HG03521 (cell line): ENCODE results near the gene PLBD2.

Source experiments
- ATAC-seq: cut with Tn5 transposase; IDR thresholded peaks from one replicate; pipeline ENCODE4 v1.9.1; 2021; ENCODE audit warnings: mild to moderate bottlenecking, moderate library complexity; ENCODE audit not compliant: unreplicated experiment

PLBD2 gene

DNA sequence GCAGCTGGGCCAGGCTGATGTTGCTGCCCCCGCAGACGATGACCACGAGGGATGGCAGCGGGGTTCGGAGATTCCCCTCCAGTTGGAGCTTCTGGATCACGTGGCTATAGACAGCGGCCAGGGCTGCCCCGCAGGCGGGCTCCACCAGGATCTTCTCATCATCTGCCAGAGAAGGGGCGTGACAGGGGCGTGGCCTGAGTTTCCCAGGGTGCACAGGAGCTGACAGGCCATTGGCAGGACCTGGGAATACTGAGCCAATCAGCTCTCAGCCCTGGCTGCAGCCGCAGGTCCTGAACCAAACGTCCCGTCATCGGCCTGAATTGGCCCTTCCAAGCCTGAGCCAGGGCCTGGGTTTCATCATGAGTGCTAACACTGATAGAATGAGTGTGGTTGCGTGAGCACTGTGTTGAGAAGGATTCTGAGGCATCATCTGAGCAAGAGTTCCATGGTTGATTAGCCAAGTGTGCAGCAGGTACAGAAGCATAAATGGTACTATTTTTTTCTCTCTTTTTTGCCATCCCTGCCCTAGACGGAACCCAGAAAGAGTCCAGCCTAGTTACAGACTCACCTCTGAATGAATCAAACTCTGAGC, 34.7 kb downstream of the PLBD2 start:
- ATAC-seq: no peak

DNA sequence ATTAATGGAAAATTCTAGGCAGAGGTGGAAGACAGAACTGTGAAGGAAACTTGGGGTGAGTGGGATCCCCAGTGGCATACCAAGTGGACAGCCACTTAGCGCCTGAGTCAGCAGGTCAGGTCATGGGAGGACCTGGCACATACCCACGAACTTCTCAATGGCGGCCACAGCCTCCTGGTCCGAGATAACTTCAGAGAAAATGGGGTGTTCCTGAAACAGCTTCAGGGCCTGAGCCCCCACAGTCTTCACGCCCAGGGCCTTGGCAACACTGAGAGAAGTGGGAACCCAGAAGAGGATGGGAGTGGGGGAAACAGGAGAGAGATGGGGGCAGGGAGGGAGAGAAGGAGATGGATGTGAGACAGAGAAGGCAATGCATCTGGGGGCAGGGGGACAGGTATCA, 35.4 kb downstream of the PLBD2 start:
- ATAC-seq: no peak

DNA sequence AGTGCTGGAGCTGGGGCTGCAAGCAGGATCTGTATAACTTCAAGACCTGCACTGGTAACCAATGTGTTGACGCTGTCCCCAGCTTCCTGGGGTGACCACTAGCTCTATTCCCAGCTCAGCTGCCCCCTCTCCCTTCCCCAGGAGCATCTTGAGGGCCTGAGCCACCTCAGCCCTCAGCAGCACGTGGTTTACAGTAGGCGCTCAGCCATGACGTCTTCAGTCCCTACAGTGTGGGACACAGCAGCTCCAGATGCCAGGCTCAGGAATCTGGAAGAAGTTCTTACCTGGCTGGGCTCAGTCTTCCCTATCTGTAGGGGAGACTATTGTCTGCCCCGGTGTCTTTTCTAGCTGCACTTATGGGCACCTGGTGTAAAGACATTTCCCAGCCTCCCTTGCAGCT, 36.7 kb downstream of the PLBD2 start:
- no peak for ATAC-seq

DNA sequence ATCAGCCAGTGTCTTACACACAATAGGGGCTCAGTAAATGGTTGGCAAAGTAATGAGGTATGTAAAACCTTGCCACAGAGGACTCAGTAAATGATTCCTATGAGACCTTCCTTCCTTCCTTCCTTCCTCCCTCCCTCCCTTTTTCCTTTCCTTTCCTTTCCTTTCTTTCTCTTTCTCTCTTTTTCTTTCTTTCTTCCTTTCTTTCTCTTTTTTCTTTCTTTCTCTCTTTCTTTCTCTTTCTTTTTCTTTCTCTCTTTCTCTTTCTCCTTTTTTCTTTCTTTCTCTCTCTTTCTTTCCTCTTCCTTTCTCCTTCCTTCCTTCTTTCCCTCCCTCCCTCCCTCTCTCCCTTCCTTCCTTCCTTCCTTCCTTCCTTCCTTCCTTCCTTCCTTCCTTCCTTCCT, 37.8 kb downstream of the PLBD2 start:
- no peak for ATAC-seq

DNA sequence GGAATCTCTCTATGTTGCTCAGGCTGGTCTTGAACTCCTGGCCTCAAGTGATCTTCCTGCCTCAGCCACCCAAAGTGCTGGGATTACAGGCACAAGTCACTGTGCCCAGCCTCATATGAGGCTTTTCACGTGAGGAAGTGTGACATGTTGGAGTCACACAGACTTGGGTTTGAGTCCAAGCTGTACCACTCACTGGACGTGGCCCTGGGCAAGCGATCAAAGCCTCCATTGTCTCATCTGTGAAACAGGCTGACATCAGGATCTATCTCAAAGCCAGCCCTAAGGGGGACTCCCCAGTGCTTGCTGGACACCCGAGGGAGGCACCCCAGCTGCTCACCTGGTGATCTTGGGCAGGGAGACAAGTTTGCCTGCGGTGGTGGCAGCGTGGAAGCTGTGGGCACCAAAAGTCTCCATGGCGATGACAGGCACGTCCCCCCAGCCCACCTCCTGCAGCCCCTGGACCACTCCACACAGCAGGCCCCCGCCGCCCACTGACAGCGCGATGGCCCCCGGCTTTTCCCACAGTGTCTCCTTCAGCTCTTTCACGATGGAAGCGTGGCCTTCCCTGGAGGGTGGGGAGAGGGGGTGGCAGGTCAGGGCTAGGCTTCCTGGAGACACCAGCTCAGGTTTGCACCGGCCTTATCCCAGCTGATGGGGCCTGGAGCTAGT, 38.6 kb downstream of the PLBD2 start:
- no peak for ATAC-seq

DNA sequence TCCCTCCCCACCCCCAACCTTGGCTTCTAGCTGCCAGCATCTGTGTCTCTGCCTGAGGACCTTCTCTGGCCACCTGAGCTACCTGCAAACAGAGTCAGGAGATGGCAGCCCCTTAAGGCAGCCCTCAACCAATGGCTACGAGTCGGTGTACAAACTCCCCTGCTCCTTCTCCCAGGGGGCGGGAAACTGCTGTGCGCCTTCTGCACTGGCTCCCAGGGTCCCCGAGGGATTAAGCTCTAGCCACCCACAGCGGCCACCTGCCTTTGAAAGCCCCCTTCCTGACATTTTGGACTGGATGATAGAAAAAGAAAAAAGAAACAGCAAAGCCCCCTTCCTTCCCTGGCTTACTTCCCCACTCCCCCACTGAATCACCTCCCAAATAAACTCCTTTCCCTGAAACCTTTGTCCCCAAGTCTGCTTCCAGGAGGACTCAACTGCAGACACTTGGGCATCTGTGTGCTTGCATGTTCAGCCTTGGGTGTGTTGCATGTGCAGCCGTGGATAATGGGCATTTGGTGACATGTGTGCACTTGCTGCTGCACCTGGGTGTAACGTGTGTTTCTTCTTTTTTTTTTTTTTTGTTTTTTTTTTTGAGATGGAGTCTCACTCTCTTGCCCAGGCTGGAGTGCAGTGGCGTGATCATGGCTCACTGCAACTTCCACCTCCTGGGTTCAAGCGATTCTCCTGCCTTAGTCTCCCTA, 39.3 kb downstream of the PLBD2 start:
- ATAC-seq: no peak

DNA sequence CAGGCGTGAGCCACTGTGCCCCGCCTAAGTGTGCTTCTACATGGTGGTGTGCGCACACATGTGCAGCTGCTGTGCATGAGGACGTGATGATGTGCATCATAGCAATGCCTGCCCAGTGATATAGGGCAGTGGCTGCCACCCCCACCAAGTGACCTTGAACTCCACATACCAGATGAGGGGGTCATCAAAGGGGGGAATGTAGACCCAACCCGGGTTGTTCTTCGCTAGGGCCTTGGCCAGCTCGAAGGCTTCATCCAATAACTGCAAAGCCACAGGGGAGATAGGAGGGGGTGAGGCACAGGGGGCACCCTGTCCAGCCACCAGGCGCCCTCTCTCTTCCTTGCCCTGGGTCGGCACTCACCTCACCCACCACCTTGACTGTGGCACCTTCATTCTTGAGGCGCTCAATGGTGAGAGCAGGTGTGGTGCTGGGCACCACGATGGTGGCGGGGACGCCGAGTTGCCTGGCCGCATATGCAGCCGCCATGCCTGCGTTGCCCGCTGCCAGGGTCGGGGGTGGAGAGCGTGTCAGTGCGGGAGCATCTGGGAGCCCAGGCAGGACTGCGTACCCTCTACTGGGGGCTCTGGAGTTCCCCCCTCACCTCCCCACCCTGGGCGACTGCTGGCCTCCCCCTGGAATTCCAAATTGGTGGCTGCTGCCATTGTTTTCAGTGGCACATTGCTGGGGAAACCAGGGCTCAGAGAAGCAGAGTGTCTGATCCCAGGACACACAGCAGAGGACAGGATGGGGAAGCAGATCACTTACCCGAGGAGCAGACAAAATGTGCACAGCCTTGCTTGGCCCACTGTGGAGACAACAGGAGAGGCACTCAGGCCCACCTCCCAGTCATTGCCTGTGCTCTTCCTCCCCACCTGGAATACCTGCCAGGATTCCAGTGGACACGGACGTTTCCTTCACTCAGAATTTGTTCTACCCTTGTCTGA, 40.2 kb downstream of the PLBD2 start:
- no peak for ATAC-seq

DNA sequence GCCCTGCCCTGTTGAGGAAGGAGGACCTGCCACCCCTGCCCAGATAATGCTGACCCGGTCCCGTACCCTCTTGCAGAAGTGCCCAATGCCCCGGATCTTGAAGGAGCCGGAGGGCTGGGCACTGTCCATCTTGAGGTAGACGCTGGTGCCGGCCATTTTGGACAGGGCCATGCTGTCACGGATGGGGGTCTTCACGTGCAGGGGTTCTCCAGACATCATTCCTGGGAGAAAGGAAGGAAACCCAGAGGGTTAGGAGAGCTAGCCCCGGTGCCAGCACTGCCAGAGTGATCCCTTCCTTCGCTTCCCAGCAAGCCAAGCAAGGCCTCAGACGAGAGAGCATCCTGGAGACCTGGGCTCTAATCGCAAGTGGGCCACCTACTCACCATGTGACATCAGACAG, 41.1 kb downstream of the PLBD2 start:
- ATAC-seq: no peak

DNA sequence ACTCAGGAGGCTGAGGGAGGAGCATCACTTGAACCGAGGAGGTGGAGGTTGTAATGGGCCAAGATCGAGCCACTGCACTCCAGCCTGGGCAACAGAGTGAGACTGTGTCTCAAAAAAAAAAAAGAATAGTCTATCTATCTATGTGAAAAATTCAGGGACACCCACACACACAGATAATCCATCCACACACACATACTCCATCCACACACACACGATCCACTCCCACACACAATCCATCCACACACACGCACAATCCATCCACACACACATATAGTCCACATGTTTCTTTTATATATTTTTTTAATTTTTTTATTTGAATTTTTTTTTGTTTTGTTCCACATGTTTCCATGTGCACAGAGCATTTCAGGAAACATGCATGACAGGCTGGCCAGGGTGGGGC, 42.0 kb downstream of the PLBD2 start:
- no peak for ATAC-seq

DNA sequence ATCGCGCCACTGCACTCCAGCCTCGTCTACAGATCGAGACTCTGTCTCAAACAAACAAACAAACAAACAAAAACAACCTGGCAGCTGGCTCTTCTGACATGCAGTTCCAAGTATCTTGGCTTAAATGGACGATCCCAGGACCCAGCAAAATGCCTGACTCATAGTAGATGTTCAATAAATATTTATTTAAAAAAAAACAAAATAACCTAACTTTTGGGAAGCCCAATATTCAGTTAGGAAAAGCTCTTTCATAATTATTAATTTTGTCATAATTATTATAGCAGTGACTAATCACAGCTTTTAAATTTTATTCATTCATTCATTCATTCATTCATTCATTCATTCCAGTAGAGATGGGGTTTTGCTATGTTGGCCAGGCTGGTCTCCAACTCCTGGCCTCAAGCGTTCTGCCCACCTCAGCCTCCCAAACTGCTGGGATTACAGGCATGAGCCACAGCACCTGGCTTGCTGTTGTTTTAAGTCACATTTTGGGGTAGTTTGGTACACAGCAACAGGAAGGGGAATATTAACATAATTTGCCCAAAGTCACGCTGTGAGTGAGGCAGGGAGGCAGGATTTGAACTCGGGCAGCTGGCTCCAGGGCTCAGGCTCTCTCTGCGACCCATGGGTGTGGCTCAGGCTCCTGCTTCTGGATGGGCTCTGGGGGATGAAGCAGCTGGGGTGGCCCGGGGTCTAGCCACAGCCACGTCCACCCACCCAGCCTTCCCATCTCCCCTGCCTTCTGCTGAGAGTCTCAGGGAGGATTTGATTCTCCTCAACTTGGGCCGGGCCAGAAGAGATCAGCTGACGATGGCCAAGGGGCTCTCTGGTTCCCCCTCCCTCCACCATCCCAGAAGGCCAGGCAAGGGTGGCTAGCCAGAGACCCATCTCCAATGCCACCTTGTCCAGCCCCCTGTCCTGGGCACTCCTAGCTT, 42.9 kb downstream of the PLBD2 start:
- no peak for ATAC-seq

DNA sequence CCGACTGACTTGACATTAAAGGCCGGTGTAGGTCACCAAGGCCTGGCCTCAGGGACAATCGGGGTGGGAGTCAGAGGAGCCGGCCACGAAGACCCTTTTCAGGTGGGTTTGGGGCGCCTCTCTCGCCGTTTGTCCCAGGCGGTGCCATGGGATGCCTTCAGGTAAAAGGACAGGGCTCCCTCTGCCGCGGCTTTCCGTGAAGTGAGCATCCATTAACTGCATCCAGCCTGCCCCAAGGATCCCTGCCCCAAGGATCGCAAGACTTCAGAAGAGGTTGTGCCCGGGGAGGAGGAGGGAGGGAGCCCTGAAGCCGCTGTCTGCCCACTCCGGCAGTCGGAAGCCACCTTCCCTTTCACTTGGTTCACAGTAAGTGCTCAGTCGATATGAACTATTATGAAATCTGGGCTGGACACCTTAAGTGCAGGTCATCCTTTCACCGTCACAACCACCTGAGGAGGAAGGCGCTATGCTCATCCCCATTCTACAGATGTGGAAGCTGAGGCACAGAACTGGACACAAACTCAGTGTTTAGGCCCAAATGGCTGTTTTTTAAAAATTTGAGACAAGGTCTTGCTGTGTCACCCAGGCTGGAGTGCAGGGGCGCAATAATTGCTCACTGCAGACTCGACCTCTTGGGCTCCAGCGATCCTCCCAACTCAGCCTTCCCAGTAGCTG, 44.3 kb downstream of the PLBD2 start:
- no peak for ATAC-seq

DNA sequence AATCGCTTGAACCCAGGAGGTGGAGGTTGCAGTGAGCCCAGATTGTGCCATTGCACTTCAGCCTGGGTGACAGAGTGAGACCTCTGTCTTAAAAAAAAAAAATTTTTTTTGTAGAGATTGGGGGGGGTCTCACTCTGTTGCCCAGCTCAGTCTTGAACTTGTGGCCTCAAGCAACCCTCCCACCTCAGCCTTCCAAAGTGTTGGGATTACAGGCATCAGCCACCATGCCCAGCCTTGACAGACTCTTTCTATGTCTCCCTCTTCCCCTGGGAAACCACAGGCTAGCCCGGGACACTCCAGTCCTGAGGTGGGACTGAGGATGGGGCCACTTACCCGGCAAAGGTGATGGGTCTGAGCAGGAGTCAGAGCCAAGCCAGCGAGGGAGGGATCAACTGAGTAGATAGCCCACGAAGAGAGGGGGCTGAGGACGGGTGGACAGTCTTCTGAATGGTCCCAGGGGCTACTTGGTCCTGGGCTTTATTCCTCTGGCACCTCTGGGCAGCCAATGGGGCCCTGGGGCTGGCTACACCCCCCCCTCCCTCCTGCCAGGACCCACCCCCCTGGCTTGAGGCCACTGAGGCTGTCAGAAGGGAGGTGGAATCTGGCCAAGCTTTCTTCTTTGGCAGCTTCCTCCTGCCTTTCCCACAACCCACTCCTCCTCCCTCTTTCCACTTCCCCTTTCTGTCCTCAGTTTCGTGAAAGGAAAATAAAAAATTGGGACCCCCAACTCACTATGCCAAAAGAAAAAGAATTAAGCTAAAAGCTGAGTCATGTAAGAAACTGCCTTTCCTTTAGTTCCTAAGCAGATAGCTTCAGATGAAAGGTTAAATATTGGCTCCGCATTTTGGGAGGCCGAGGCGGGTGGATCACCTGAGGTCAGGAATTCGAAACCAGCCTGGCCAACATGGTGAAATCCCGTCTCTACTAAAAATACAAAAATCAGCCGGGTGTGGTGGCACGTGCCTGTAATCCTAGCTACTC, 45.3 kb downstream of the PLBD2 start, which contains the start of gene SDS:
Gene SDS (minus strand): TSS at position 453 of the 981 bp plus-strand sequence. CDS start 4,179 bp downstream, outside the sequence.
- ATAC-seq: no peak

DNA sequence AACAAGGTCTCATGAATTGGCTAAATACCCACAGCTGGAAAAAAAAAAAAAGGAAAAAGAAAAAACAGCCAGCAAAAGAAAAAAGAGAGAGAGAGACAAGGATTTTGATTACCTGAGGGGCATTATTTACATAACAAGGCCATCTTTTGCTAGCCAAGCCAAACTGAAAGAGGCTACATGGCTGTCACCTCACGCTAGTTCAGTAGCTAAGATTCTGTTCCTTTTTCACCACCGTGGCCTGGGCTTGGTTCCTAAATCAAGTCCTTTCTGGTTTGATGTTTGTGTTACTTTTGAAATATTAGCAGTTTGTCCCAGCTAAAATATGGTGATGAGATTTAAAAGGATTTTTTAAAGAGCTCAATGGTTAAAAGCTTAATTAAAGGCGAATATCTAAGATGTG, 47.3 kb downstream of the PLBD2 start:
- ATAC-seq: no peak

DNA sequence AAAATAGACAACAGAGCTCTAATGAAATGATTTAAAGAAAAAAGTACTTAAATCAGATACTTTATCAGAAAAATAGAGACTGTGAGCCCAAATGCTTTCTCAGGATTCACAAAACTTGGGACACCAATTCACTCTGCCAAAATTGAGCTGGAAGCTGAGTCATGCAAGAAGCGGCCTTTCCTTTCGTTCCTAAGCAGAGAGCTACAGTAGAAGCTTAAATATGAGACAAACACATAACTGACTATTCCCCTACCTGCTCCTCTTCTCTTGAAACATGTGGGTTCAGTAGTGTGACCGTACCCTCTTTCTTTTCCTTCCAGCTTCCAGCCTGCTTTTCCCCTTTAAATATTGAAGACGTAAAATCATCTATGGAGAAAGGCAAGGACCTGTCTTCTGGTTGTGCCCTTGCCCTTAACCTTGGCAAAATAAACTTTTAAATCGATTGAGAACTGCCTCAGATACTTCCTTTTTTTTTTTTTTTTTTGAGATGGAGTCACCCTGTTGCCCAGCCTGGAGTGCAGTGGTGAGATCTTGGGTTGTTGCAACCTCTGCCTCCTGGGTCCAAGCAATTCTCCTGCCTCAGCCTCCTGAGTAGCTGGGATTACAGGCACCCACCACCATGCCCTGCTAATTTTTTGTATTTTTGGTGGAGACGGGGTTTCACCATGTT, 49.7 kb downstream of the PLBD2 start:
- ATAC-seq: no peak

DNA sequence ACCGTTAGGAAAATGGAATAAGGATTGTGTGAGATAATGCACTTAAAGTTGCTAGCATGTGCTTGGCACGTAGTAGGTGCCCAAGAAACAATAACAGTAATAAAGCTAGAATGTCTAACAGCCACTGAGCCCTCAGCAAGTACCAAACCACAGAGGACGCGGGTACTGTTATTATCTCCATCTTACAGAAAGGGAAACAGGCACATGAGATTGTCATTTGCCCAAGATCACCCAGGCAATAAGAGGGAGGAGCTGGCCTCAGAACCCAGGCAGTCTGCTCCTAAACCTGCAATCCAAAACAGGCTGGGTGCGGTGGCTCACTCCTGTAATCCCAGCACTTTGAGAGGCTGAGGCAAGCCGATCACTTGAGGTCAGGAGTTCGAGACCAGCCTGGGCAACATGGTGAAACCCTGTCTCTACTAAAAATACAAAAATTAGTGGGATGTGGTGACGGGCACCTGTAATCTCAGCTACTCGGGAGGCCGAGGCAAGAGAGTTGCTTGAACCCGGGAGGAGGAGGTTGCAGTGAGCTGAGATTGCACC, 50.4 kb downstream of the PLBD2 start:
- ATAC-seq: no peak

DNA sequence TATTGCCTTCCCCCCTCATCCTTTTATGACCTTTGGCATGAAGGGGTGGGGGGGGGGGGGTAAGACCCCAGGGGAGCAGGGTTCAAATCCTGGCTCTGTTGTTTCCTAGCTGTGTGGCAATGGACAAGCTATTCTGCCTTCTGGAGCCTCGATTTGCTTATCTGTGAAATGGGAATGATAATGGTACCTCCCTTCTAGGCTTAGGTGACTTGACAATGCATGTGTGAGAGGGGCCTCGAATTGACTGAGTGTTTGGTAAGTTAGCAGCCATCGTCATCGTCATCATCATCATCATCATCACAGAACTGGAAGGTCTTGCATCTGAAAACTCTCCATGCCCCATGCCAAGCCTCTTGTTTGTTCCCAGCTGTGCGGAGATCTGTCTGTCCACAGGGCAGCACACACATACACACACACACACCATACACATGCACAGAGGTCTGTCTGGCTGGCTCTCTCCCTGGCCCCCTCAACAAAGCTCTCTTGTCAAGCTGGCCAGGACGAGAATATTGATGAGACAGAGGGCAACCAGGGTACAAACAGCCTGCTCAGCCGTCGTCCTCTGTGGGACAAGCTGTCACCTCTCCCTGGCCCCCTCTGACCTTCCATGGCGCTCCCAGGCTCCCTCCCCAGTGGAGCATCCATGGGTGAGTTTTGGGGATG, 51.2 kb downstream of the PLBD2 start:
- ATAC-seq: no peak

DNA sequence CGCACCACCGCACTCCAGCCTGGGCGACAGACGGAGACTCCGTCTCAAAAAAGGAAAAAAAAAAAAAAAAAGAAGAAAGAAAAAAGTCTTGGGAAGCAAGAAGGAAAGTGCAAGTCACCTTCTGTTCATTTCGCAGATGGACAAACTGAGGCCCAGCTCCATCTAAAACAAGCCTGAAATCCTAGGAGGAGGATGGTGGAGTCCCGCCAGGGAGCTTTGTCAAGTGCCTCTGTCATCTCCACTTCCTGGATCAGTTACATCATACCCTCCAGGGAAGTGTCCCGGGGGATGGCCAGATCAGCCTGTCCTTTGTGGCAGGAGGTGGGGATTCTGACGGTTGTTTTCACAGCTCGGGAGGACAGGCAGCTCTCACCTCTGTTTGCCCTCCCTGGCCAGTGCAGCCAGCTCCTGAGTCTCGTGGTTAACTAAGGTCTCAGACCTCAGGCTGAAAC, 55.1 kb downstream of the PLBD2 start:
- no peak for ATAC-seq
